HG03378 (cell line): ENCODE measurements around the gene CEP83.
A peak's percentile ranks its signal among the peaks of the same experiment; 100 is the strongest.
"Not testable (repeated sequence)": the region's sequence is repeated elsewhere in the genome, so short reads cannot be mapped to it uniquely, and the experiment has no call there.

Experiments used
- ATAC-seq: cut with Tn5 transposase; IDR thresholded peaks from one replicate; pipeline ENCODE4 v1.9.1; 2021; ENCODE audit warnings: mild to moderate bottlenecking, moderate library complexity; ENCODE audit not compliant: unreplicated experiment

CEP83 gene, protein sequence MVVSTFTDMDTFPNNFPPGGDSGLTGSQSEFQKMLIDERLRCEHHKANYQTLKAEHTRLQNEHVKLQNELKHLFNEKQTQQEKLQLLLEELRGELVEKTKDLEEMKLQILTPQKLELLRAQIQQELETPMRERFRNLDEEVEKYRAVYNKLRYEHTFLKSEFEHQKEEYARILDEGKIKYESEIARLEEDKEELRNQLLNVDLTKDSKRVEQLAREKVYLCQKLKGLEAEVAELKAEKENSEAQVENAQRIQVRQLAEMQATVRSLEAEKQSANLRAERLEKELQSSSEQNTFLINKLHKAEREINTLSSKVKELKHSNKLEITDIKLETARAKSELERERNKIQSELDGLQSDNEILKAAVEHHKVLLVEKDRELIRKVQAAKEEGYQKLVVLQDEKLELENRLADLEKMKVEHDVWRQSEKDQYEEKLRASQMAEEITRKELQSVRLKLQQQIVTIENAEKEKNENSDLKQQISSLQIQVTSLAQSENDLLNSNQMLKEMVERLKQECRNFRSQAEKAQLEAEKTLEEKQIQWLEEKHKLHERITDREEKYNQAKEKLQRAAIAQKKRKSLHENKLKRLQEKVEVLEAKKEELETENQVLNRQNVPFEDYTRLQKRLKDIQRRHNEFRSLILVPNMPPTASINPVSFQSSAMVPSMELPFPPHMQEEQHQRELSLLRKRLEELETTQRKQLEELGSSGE

GRCh38 chr12:94459728-94460615 is at the start of gene CEP83:
Gene CEP83, minus strand, starts transcription at chr12:94459867. Its CDS starts 47,377 bp downstream, at chr12:94412490.
- peak; percentile 91 for ATAC-seq

- ATAC-seq: no peak
Observed at GRCh38 chr12:94509317-94509716, 49.6 kb upstream of the CEP83 start.

GRCh38 chr12:94507455-94507854 is 47.8 kb upstream of the CEP83 start:
- no peak for ATAC-seq

GRCh38 chr12:94504386-94504785 is 44.7 kb upstream of the CEP83 start:
- no peak for ATAC-seq

- no peak for ATAC-seq
Observed at GRCh38 chr12:94503619-94504018, 44.0 kb upstream of the CEP83 start.

DNA sequence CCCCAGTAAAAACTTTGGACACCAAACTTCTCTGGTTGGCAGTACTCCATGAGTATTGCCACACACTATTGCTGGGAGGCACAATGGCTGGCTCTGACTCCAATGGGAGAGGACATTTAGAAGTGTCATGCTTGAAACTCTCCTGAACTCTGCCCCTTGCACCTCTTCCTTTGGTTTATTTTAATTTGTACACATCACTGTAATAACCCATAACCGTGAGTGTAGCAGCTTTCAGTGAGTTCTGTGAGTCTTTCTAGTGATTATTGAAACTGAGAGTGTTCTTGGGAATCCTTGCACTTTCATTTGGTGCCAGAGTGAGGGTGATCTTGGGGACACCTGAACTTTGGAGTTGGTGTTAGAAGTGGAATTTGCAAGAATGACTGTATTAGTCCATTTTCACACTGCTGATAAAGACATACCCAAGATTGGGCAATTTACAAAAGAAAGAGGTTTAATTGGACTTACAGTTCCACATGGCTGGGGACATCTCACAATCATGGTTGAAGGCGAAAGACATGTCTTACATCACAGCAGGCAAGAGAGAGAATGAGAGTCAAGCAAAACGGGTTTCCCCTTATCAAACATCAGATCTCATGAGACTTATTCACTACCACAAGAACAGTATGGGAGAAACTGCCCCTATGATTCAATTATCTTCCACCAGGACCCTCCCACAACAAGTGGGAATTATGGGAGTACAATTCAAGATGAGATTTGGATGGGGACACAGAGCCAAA is 41.3 kb upstream of the CEP83 start:
- ATAC-seq: no peak

- ATAC-seq: no peak
Observed at GRCh38 chr12:94498698-94499097, 39.0 kb upstream of the CEP83 start.

GRCh38 chr12:94498073-94498472 is 38.4 kb upstream of the CEP83 start:
- ATAC-seq: no peak

DNA sequence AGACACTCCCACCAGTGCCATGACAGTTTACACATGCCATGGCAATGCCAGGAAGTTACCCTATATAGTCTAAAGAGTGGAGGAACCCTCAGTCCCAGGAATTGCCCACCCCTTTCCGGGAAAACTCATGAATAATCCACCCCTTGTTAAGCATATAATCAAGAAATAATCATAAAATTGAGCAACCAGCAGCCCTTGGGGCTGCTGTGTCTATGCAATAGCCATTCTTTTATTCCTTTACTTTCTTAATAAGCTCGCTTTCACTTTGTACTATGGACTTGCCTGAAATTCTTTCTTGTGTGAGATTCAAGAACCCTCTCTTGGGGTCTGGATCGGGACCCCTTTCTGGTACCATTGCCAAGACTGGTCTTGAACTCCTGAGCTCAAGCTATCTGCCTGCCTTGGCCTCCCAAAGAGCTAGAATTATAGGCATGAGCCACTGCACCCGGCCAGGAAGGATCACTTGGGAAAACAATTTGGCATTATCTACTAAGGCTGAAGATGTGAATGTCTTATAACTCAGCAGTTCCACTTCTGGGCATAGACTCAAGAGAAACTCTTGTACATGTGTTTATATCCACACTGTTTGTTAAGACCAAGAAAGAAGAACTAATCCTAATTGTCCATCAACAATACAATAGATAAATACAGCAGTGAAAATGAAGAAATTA is 35.9 kb upstream of the CEP83 start:
- ATAC-seq: no peak

GRCh38 chr12:94491489-94491888 is 31.8 kb upstream of the CEP83 start:
- no peak for ATAC-seq

GRCh38 chr12:94488463-94488862 is 28.8 kb upstream of the CEP83 start:
- ATAC-seq: peak; percentile 98

GRCh38 chr12:94481734-94482133 is 22.1 kb upstream of the CEP83 start:
- ATAC-seq: no peak

DNA sequence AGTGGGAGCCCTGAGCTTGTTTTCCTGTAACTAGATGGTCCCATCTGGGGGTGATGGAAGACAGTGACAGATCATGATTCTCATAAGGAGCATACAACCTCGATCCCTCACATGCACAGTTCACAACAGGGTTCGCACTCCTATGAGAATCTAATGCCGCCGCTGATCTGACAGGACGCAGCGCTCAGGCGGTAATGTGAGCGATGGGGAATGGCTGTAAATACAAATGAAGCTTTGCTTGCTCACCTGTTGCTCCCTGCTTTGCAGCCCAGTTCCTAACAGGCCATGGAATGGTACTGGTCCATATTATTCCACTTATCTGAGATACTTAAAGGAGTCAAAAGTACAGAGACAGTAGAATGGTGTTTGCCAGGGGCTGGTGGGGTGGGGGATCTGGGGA is 9.9 kb upstream of the CEP83 start:
- no peak for ATAC-seq

GRCh38 chr12:94460616-94460959 is 921 bp upstream of the CEP83 start:
- ATAC-seq: no peak

DNA sequence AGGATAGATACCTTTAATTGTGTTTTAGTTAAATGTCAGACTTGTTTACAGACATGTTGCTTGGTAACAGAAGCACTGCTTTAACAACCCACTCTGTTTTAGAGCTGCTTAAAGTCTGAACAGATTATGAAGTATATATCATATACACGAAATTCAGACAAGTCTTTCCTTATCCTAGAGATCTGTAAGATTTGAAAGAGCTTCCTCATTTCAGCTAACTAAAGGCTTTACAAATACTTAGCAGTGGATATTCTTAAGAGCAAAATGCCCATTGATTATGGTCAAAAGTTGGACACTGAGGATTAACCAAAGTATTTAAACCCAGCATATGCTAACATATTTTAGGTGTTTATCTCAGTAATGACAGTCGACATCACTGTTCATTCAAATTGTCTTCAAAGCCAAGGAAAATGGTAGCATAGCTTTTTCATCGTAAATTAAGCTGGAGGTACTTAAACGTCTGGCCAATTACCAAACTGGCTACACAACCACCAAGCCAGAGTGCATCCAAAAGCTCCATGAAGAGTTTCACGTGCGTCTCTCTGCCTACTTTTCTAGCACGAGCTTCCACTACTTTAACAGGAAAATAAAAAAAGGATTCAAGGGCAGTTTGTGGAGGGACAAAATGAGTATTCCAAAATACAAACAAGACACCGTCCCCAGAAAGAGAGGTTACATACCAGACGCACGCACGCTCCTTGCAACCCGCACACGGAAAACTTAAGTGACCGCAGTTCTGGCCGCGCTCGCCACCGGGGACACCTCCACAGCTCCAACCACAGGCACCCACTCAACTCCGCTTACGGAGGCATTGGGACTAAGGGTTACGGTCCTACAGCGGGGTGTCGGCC is 565 bp downstream of the CEP83 start:
- peak; percentile 34 for ATAC-seq

DNA sequence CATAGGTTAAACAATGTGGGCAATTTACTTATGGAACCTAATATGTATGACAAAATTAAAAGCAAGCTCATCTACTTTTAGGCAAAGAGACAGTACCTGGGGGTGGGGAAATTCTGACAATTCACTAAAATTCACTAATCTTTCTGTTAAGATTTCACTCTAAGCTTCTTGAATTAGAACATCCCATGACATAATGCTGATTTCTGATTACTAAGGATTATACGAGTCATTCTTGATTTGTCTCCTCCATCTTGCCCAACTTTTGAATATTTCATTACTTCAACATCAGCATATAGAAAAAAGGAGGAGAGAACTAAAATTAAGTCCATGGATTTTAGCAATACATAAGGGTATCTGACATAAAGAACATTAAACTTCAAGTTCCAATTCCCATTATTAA is 2.4 kb downstream of the CEP83 start:
- ATAC-seq: no peak

- ATAC-seq: not testable (repeated sequence)
Observed at GRCh38 chr12:94454318-94454717, 5.3 kb downstream of the CEP83 start.

GRCh38 chr12:94445662-94446061 is 14.0 kb downstream of the CEP83 start:
- no peak for ATAC-seq

DNA sequence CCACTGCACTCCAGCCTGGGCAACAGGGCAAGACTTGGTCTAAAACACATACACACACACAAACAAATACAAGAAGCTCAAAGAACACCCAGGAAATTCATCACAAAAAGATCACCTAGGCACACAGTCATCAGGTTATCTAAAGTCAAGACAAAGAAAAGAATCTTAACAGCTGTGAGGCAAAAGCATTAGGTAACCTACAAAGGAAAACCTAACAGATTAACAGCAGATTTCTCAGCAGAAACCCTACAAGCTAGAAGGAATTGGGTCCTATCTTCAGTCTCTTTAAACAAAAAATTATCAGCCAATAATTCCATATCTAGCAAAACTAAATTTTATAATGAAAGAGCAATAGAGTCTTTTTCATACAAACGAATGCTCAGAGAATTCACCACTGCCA is 22.4 kb downstream of the CEP83 start:
- ATAC-seq: no peak
